Endothelial cell of umbilical vein (primary cell): ENCODE measurements around the gene SLC25A21. TPM values are rescaled to one million over a fixed set of nuclear protein-coding genes. Genes with fewer than 3 reads are reported as not detected.

ENCODE experiments used
- BruUV-seq: library from RNA; stranded (reverse); fragments of 400-500 nt; replicated peaks from 2 replicates; lab custom pipeline; 2021; lab: Mats Ljungman, UMichigan
- CTCF ChIA-PET: fragments of 300-600, 350-600 bp; sonication (Branson Sonifier 250); formaldehyde crosslinking; loops from one replicate; lab custom pipeline; 2021; ENCODE audit warnings: antibody characterized with exemption, inconsistent platforms; lab: Charles Lee
- POLR2A ChIA-PET: fragments of 300-600, 350-600 bp; sonication (Branson Sonifier 250); formaldehyde crosslinking; loops from one replicate; lab custom pipeline; 2021; ENCODE audit warnings: antibody characterized with exemption, inconsistent platforms; lab: Charles Lee
- DNase-seq: peaks from one replicate; pipeline ENCODE4 v3.0.0-alpha.2; 2011; ENCODE audit warnings: low read depth, low spot score
- FAIRE-seq: peaks from 2 replicates; lab custom pipeline; 2011; peaks lifted over from hg19 to GRCh38; lab: Jason Lieb, UNC
- H2AFZ ChIP-seq: 2 replicates; pipeline ENCODE4 v1.6.0; 2012; ENCODE audit warnings: low read depth, low read length, control low read depth, inconsistent platforms
- H3K27ac ChIP-seq: 2 replicates; pipeline ENCODE4 v1.5.1; 2011; ENCODE audit warnings: low read depth, mild to moderate bottlenecking, control low read depth, low read length, moderate library complexity; ENCODE audit not compliant: insufficient read depth
- H3K27me3 ChIP-seq, 2 experiments: 2 replicates each; pipeline versions ENCODE4 v1.6.0 to v1.6.1; 2011; ENCODE audit warnings: low read length in 2 of 2, mixed read lengths in 1 of 2; ENCODE audit not compliant: control insufficient read depth in 2 of 2, insufficient read depth in 2 of 2
- H3K36me3 ChIP-seq, 2 experiments: 2 replicates in 1 of 2; 3 replicates in 1 of 2; pipeline ENCODE4 v1.5.1; 2011; ENCODE audit warnings: low read length in 2 of 2, mild to moderate bottlenecking in 1 of 2, moderate library complexity in 1 of 2; ENCODE audit not compliant: control insufficient read depth in 2 of 2, insufficient read depth in 2 of 2; ENCODE audit errors: extremely low read depth in 1 of 2
- H3K4me1 ChIP-seq: 3 replicates; pipeline ENCODE4 v1.5.1; 2011; ENCODE audit warnings: mild to moderate bottlenecking, low read length; ENCODE audit not compliant: control insufficient read depth, insufficient read depth; ENCODE audit errors: extremely low read depth
- H3K4me2 ChIP-seq: 2 replicates; pipeline ENCODE4 v1.6.1; 2011; ENCODE audit warnings: low read length, control low read depth, mixed read lengths; ENCODE audit not compliant: insufficient read depth
- H3K4me3 ChIP-seq, 3 experiments: fragments of 200-600 bp in 1 of 3; sonication (generic), shearing (Covaris generic) in 1 of 3; replicated peaks in 1 of 3; 2 replicates each; pipeline ENCODE4 v1.5.1; 2011 to 2016; ENCODE audit warnings: control low read depth in 3 of 3, low read length in 3 of 3, mild to moderate bottlenecking in 2 of 3, inconsistent platforms in 1 of 3, low read depth in 1 of 3, moderate library complexity in 1 of 3; ENCODE audit not compliant: insufficient read depth in 1 of 3
- H3K79me2 ChIP-seq: 2 replicates; pipeline ENCODE4 v1.6.0; 2012; ENCODE audit warnings: low read length, inconsistent platforms; ENCODE audit not compliant: control insufficient read depth, insufficient read depth
- H3K9ac ChIP-seq: replicated peaks from 2 replicates; pipeline ENCODE3; 2011; ENCODE audit warnings: low read length, control low read depth; ENCODE audit not compliant: insufficient read depth; ENCODE audit errors: extremely low read depth
- H3K9me1 ChIP-seq: replicated peaks from 3 replicates; pipeline ENCODE4 v1.6.0; 2011; ENCODE audit warnings: mild to moderate bottlenecking, low read length; ENCODE audit not compliant: control insufficient read depth, insufficient read depth; ENCODE audit errors: extremely low read depth
- H3K9me3 ChIP-seq: replicated peaks from 2 replicates; pipeline ENCODE4 v1.5.1; 2012; ENCODE audit warnings: low read length, inconsistent platforms; ENCODE audit not compliant: control insufficient read depth, insufficient read depth
- H4K20me1 ChIP-seq: replicated peaks from 2 replicates; pipeline ENCODE3; 2011; ENCODE audit warnings: mild to moderate bottlenecking, low read length; ENCODE audit not compliant: control insufficient read depth, insufficient read depth; ENCODE audit errors: extremely low read depth
- CTCF ChIP-seq, 2 donors: IDR thresholded peaks; 1 replicate in 1 of 2; 2 replicates in 1 of 2; pipeline ENCODE4 v1.5.1; 2011; ENCODE audit warnings: low read length in 2 of 2, mild to moderate bottlenecking in 2 of 2, moderate library complexity in 2 of 2, control low read depth in 1 of 2, inconsistent platforms in 1 of 2, low read depth in 1 of 2; ENCODE audit not compliant: insufficient read depth in 1 of 2; ENCODE audit errors: extremely low read depth in 1 of 2
- EZH2 ChIP-seq: IDR thresholded peaks from 2 replicates; pipeline ENCODE4 v1.6.1; 2012; ENCODE audit warnings: borderline replicate concordance, low read depth, mild to moderate bottlenecking, moderate library complexity, low read length, inconsistent platforms; ENCODE audit not compliant: severe bottlenecking
- FOS ChIP-seq: IDR thresholded peaks from 2 replicates; pipeline ENCODE4 v1.6.1; 2011; ENCODE audit warnings: mild to moderate bottlenecking, low read length, moderate library complexity, borderline replicate concordance; ENCODE audit not compliant: insufficient read depth
- GATA2 ChIP-seq: IDR thresholded peaks from 2 replicates; pipeline ENCODE4 v1.7.0; 2011; ENCODE audit warnings: low read depth, mild to moderate bottlenecking, moderate library complexity, mixed read lengths, low read length; ENCODE audit not compliant: insufficient read length, insufficient read depth
- JUN ChIP-seq: IDR thresholded peaks from 2 replicates; pipeline ENCODE4 v1.6.1; 2011; ENCODE audit warnings: borderline replicate concordance, low read depth; ENCODE audit not compliant: insufficient read length, insufficient read depth
- MAX ChIP-seq: IDR thresholded peaks from 2 replicates; pipeline ENCODE4 v1.6.1; 2011; ENCODE audit not compliant: insufficient read depth, insufficient read length
- MYC ChIP-seq: IDR thresholded peaks from one replicate; pipeline ENCODE4 v1.6.1; 2011; ENCODE audit warnings: mild to moderate bottlenecking, low read depth, low read length
- POLR2A ChIP-seq: IDR thresholded peaks from 2 replicates; pipeline ENCODE4 v1.6.1; 2012; ENCODE audit warnings: low read depth, mild to moderate bottlenecking, control low read depth, low read length
- POLR2AphosphoS5 ChIP-seq: IDR thresholded peaks from 2 replicates; pipeline ENCODE4 v1.6.1; 2012; ENCODE audit warnings: low read depth, mild to moderate bottlenecking, control low read depth, low read length, moderate library complexity; ENCODE audit not compliant: insufficient read depth
- dilution Hi-C: fragments of 300-500 bp; cut with MboI; formaldehyde crosslinking; loops from one replicate; pipeline ENCODE4 v1.15.0; 2019; ENCODE audit warnings: low sequenced_read_pairs; ENCODE audit not compliant: extremely low pct_ligation_motif_present
- intact Hi-C: fragments of 100-400 bp; cut with micrococcal nuclease; formaldehyde crosslinking; loops from one replicate; pipeline ENCODE4 v1.10.0; 2022
- polyA plus RNA-seq, 4 experiments: library from polyadenylated mRNA; depleted of rRNA in 3 of 4; stranded (reverse) in 3 of 4; unstranded in 1 of 4; fragments of >200 nt; gene quantifications; 2 replicates each; pipeline versions ENCODE4 v1.2.1 to v1.2.3, GENCODE V29; 2011 to 2012; ENCODE audit warnings: missing spikeins in 1 of 4
- total RNA-seq: library from RNA; stranded (reverse); gene quantifications from 2 replicates; pipeline ENCODE4 v1.2.3, GENCODE V29; 2021

Gene SLC25A21
- total and polyA plus RNA-seq, 2 donors (not counting 3 experiments of a cell fraction or from before 2014, with no cell fraction given), result 0.98 to 1.4 TPM

GRCh38 chr14:37131205-37131604 is 41.2 kb downstream of the SLC25A21 start:
- no peak overlapping the region for H3K4me2 ChIP-seq
- BruUV-seq, result no TSS peak
- no peak overlapping the region for H3K4me3 ChIP-seq
- DNase-seq (no peak), FAIRE-seq (no peak)
- no peaks in the 10 kb centered on the region for H3K4me1 ChIP-seq
- dilution Hi-C loops (no loop called here), intact Hi-C loops (no loop called here)
- no peaks in the 10 kb centered on the region for H3K9me1 ChIP-seq
- H3K36me3 ChIP-seq, result no peaks in the 10 kb centered on the region
- no peaks in the 10 kb centered on the region for H3K79me2 ChIP-seq
- POLR2A ChIA-PET, result no interaction called here
- H3K9ac ChIP-seq, result no peak overlapping the region
- TF ChIP-seq POLR2A (no peak), FOS (no peak), GATA2 (no peak), JUN (no peak), POLR2AphosphoS5 (no peak), MYC (no peak)
- CTCF ChIA-PET, result no interaction called here
- peaks cover 0 to 2% of the 10 kb centered on the region in 2 experiments for H3K27me3 ChIP-seq
- H4K20me1 ChIP-seq, result no peaks in the 10 kb centered on the region
- H3K9me3 ChIP-seq, result no peaks in the 10 kb centered on the region
- H2AFZ ChIP-seq, result no peak overlapping the region
- no peak overlapping the region for H3K27ac ChIP-seq

GRCh38 chr14:37129047-37129446 is 43.4 kb downstream of the SLC25A21 start:
- CTCF ChIA-PET, result interaction anchor here (1.1 kb wide), 1 partner anchor 11 kb away, joined by 5 read pairs; no protein-coding TSS in a partner anchor
- dilution Hi-C loops, result no loop called here
- POLR2A ChIA-PET, result interaction anchor here (0.7 kb wide), 1 partner anchor 67 kb away, joined by 5 read pairs; no protein-coding TSS in a partner anchor
- Histone ChIP-seq H3K79me2 (no peaks in the 10 kb centered on the region), H3K9ac (no peak overlapping the region), H2AFZ (no peak overlapping the region), H3K36me3 (no peaks in the 10 kb centered on the region), H3K4me2 (no peak overlapping the region), H3K4me1 (no peaks in the 10 kb centered on the region), H3K9me1 (no peaks in the 10 kb centered on the region), H3K9me3 (no peaks in the 10 kb centered on the region), H4K20me1 (no peaks in the 10 kb centered on the region), H3K27me3 (peaks cover 0 to 2% of the 10 kb centered on the region in 2 experiments), H3K4me3 (no peak overlapping the region), H3K27ac (no peak overlapping the region)
- no peak for DNase-seq
- no TSS peak for BruUV-seq
- intact Hi-C loops, result no loop called here
- TF ChIP-seq MYC, result no peak
- TF ChIP-seq MAX, result no peak
- no peak for TF ChIP-seq CTCF (IDR thresholded peaks at IDR 0.05; ENCODE audit: extremely low read depth in 1 of 2, insufficient read depth in 1 of 2, low read depth in 1 of 2, low read length in 2 of 2)
- no peak for TF ChIP-seq JUN
- no peak for TF ChIP-seq FOS
- no peak for TF ChIP-seq POLR2AphosphoS5
- no peak for TF ChIP-seq EZH2
- no peak for TF ChIP-seq GATA2
- TF ChIP-seq POLR2A, result no peak
- no peak for FAIRE-seq
